Heart left ventricle (tissue), 13 donors: ENCODE data around the gene MAP3K5.
"Not testable (repeated sequence)": the region's sequence is repeated elsewhere in the genome, so short reads cannot be mapped to it uniquely, and the experiment has no call there.

Experiments used
- CTCF ChIP-seq, 12 donors: fragments of 200-600 bp; sonication (generic) in 4 of 12; IDR thresholded peaks; one replicate each; pipeline versions ENCODE4 v1.5.0 to v1.8.0; 2018 to 2022; ENCODE audit warnings: antibody characterized with exemption in 12 of 12, mild to moderate bottlenecking in 5 of 12
- POLR2A ChIP-seq, 2 donors: fragments of 450-650 bp; IDR thresholded peaks; one replicate each; pipeline ENCODE4 v1.6.1; 2017; ENCODE audit warnings: antibody characterized with exemption in 2 of 2, mild to moderate bottlenecking in 2 of 2, moderate library complexity in 2 of 2
- donor health status: ischemic (EF 13 %, LVEDD 7.1; RV severe dilation, severe dysfunction).
- donor health status: DM: no; HTN: yes; CAD: no.
- donor health status: DM: no; HTN: no; CAD: no.
- donor health status: ischemic (EF 25% LVEDD 6.9; RV normal size, moderate dysfunction).
- donor health status: ischemic (EF 25% LVEDD 5.7; RV mildly dilated, moderate dysfunction).
- donor health status: ischemic (EF 35%, LVEDD 5.7; RV mildly dilated, moderate dysfunction).
- donor health status: nonischemic (EF 11% LVEDD 7.7; RV severe dilation, severe dysfunction).
- donor health status: DM: yes; HTN: yes; CAD: no.
- donor health status: PGD.
- donor health status: ischemic (EF 29% LVEDD 5.4; RV normal size, mild dysfunction).
- donor health status: nonischemic (EF 23%, LVEDD 6.1; RV moderate dilation, normal function).

- TF ChIP-seq CTCF, POLR2A (IDR thresholded peaks at IDR 0.05): not testable (repeated sequence)
These were observed 23.3 kb upstream of the MAP3K5 start for GRCh38 chr6:136815608-136816007.
